Endothelial cell of hepatic sinusoid (primary cell): ENCODE measurements around the gene LYST.
"Not testable (repeated sequence)": the region's sequence is repeated elsewhere in the genome, so short reads cannot be mapped to it uniquely, and the experiment has no call there.

Source experiments
- in situ Hi-C: cut with HindIII; loops from 2 replicates; pipeline ENCODE4 v1.10.0; 2017; ENCODE audit warnings: low sequenced_read_pairs

The LYST gene

DNA sequence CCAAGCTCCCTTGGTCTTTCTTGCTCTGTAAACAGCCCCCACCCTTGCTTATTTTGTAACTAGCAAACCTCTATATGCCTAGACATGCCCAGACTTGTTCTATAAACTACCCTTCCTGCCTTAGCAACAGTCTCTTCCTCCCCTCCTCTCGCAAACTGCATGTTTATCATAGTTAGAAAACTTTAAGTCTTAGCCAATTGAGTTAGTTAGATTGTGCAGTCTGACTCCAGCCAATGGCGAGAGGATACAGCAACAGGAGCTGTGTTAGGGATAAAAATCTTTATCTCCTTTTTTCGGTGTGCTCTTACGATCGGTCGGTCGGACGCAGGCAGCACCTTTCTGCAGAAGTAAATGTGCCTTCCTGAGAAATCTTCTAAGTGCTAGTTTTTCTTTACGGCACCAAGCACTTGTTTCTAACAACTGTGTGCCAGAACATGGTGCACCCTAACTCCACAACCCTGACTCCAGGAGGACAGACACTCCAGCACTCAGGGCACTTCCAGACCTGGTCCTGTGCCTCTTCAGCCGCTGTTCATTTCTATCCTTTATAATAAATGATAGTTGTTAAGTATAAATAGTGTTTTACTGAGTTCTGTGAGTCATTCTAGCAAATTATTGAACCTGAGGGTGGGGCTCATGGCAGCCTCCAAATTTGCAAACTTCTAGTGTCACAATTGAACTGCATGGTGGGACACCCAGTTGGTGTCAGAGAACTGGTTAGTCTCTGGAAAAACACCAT lies 191.4 kb downstream of the LYST start:
- in situ Hi-C loops = no loop called here

GRCh38 chr1:235673981-235674380 lies 192.7 kb downstream of the LYST start:
- in situ Hi-C loops = no loop called here

DNA sequence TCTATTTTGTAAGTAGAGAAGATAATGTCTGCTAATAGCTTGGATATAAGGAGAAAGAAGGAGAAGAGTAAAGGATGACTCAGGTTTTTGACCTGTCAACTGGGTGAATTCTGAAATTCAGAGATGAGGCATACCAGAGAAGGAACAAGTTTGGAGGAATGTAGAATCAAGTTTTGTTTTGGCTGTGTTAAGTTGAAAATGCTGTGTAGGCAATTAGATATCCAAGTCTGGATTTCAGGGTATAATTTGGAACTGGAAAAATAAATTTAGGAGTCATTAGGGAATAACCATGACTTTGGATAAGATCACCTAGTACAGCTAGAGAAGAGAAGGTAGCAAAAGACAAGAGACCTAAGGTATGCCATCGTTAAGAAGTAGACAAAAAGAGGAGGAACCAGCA lies 194.7 kb downstream of the LYST start:
- in situ Hi-C loops = no loop called here

DNA sequence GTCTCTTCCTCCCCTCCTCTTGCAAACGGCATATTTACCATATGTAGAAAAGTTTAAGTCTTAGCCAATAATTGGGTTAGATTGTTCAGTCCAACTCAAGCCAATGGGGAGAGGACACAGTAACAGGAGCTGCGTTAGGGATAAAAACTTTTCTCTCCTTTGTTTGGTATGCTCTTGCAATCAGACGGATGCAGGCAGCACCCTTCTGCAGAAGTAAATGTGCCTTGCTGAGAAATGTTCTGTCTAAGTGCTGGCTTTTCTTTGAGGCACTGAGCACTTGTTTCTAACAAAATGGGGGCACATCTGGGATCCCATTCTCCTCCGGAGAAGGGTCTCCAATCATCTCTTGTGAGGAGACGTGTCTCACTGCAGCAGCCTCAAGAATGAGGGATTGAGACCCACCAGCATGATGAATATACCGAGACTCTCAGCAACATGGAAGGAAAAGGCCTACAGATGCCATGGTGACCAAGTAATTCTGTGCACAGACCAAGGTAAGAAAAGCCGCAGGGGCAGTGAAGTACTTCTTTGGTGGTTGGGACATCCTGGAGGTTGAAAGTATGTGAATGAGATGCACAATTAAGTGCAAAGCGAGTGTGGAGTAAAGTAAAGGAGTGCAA lies 196.4 kb downstream of the LYST start:
- in situ Hi-C loops = no loop called here

- in situ Hi-C loops = no loop called here
These were observed 197.4 kb downstream of the LYST start for GRCh38 chr1:235669277-235669676.

- in situ Hi-C loops = no loop called here
These were observed 203.1 kb downstream of the LYST start for GRCh38 chr1:235663628-235664027.

GRCh38 chr1:235661568-235661967 lies 205.1 kb downstream of the LYST start:
- in situ Hi-C loops = no loop called here

DNA sequence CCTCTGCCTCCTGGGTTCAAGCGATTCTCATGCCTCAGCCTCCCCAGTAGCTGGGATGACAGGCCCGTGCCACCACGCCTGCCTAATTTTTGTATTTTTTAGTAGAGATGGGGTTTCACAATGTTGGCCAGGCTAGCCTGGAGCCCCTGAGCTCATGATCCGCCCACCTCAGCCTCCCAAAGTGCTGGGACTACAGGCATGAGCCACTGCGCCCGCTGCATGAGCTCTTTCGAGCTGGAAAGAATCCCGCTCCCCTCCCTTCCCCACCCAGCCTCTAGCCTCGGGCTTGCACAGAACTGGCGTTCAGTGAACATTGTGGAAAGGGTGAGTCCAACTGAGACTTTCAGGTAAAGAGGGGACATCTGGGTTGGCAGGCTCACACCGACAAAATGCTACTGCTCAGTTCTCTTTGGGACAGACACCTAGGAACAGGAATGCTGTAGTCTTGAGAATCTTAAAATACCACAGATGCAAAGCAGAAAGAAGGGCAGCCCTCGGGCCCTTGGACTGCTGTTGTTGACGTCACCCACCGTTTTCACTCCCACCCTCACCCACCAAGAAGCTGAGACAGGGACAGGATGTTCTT lies 207.4 kb downstream of the LYST start:
- in situ Hi-C loops = no loop called here

DNA sequence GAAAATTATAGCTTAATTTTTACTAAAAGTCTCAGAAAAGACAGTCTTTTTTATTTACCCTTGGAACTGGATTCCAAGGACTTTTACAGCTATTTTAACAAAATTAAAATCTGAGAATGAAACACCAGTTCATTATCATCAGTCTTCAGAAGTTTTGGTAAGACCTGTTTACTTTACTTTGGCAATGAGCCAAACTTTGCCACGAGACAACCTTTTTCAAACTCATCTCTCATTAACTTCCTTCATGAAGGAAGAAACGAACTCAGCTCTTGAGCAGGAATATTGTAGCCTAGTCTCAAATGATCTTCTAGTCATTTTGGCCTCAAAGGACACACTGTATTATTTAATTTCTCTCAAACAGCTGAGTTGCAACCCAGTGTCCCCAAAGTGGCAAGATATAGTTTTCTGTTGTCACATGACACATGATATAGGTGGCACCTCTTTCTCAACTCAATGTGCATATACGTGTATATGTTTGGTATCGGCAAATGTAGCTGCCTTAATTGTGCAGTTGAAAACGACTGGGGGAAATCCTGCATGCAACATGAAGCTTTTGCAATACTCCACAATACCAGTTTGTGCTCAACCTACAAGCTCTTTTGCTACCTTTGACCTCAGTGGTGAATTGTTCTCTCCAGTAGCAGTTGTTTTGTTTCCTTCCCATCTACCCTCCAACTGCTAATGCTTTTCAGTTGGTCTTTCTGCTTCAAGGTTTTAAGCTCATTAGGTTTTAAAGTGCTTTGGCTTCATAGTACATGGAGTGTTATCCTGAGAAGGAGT lies 208.8 kb downstream of the LYST start:
- in situ Hi-C loops = no loop called here

- in situ Hi-C loops = no loop called here
These were observed 209.4 kb downstream of the LYST start for GRCh38 chr1:235657269-235657668.

GRCh38 chr1:235652364-235652763 lies 214.3 kb downstream of the LYST start:
- in situ Hi-C loops = no loop called here

DNA sequence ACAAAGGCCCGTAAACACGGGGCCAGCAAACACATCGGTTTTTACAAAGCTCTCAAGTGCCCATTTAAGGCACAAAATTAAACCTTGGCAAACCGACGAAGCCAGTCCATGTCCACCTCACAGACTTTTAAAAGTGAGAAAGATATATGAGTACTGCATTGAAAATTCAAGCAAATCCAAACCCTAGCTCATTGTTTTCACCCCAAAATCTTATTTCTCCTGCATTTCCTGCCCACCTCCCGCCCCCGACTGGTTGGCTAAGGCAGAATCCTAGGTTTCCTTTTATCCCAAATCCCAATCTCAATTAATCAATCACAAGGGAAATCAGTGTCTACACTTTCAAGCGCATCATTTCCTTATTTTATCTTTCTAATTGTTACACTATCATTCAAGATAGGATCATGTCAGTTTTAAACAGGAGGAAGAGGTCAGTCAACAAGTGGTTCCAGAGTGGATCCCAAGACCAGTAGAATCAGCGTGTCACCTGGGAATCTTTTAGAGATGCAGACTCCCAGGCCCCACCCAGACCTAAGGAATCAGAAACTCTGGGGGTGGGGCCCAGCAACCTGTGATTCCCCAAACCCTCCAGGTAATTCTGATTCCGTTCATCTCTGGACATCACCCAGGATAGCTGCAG lies 215.4 kb downstream of the LYST start:
- in situ Hi-C loops = no loop called here

DNA sequence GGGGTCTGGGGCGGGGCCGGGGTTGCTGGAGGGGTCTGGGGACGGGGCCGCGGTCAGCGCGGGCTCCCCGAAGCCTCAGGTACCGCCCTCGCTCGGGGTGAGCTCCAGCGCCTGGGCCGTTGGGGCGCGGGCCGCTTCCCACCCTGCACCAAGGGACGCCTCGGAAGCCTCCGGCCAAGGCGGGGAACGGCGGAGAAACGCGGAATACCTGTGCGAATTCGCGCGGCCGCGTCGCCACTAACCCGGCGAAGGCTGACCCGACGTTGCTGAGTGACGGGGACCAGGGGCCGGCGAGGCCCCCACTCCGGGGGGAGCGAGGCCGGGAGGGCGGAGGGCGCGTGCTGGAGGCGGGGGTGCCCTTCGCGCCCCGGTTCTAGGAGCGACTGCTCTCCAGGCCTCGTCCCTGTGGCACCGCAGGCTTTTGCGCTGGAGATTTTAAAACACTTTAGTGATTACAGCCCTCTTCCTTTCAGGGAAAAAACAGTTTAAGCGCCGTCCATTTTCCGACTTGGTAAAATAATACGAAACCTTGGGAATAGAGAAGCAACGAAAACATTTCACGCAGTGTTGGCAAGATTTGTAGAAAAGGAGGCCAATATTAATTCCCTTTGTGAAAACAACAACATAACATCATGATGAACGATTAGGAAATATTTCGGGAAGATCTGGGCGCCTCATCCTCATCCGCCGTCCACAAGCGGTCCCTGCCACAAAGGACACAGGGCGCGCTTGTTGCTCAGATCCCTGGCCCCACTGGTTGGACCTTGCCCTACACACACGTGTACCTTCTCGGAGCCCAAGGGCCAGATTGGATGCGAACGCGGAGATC lies 216.2 kb downstream of the LYST start:
- in situ Hi-C loops = no loop called here

DNA sequence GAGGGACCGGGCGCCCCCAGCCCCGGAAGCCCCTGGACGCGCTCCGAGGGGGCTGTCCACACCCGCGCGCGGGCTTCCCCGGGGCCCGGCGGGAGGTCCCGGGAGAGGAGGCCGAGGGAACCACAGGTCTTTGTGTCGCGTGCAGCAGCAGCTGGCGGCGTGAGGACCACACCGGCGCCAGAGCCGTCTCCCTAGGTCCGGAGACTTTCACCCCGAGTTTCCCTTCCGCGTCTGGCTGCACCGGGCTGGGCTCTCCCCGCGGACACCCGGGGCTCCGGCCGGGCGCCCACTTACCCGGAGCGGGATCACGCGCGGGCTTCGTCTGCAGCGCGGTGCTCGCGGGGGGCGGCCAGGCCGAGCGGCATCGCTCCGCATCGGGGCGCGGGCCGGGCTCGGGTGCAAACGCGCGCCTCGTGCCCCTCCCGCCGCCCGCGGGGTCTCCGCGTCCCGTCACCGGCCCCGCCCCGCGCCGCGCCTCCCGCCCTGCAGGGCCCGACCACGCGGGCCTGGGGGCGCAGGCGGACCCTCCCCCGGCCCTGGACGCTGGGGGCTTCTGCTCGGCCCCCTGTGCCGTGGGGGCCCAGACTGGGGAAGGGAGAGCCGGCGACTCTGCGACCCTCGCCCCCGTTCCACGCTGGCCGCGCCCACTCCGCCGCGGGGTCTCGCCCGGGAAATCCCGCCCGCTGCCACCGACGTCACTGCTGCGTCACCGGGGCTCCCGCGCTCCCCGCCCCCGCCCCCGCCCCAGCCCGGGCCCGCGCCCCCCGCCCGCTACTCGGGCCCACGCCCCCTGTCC lies 217.1 kb downstream of the LYST start, which contains the start of gene GNG4:
Gene GNG4 (minus strand): TSS at position 417 of the 796 bp plus-strand sequence. CDS start 65,946 bp downstream, outside the sequence.
- in situ Hi-C loops = no loop called here

- in situ Hi-C loops = no loop called here
These were observed 217.7 kb downstream of the LYST start for GRCh38 chr1:235648954-235649367.

GRCh38 chr1:235648407-235648907 lies 218.2 kb downstream of the LYST start:
- in situ Hi-C loops = no loop called here

DNA sequence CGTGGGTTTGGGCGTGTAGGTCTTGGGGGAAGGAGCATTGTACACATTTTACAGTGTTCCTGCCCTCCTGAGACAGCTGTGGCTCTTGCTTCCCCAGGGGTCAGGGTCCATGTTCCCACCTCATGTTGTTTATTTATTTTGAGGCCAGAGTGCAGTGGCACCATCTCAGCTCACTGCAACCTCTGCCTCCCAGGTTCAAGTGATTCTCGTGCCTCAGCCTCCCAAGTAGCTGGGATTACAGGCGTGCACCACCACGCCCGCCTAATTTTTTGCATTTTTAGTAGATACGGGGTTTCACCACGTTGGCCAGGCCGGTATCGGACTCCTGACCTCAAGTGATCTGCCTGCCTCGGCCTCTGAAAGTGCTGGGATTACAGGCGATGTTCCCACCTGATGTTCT lies 219.2 kb downstream of the LYST start:
- in situ Hi-C loops = not testable (repeated sequence)

GRCh38 chr1:235646463-235646862 lies 220.2 kb downstream of the LYST start:
- in situ Hi-C loops = no loop called here

GRCh38 chr1:235644693-235645305 lies 221.9 kb downstream of the LYST start:
- in situ Hi-C loops = no loop called here
